Left colon (tissue), 2 donors: Measurements from ENCODE around the gene ZER1. TPM values are rescaled to one million over a fixed set of nuclear protein-coding genes. Genes with fewer than 3 reads are reported as not detected.

Experiments used
- ATAC-seq: fragments of 200-7000 bp; cut with Tn5 transposase; one replicate; pipeline ENCODE4 v1.9.1; 2020; ENCODE audit warnings: mild to moderate bottlenecking, moderate library complexity
- DNase-seq, 2 donors: peaks; one replicate each; pipeline ENCODE4 v3.0.0-alpha.2; 2020
- intact Hi-C, 2 donors: fragments of 100-400 bp; cut with DNase I in 1 of 2; cut with micrococcal nuclease in 1 of 2; formaldehyde crosslinking; loops; one replicate each; pipeline versions ENCODE4 v1.11.2 to v1.14.0; 2022; cut with DNase I, micrococcal nuclease
- total RNA-seq, 2 donors: library from RNA; stranded (reverse); fragmentation: NEBNext Ultra II Directional; extraction: Animal tissue kit (Norgen Biotek cat#: 25700); gene quantifications; one replicate each; pipeline ENCODE4 v1.2.1, GENCODE V29; 2021
- donor health status: DM: no; HTN: no; CAD: no.
- donor health status: DM: yes; HTN: yes; CAD: no.

The ZER1 gene
- total RNA-seq, 2 donors from 2014 or later = 53.0 to 62.0 TPM

DNA sequence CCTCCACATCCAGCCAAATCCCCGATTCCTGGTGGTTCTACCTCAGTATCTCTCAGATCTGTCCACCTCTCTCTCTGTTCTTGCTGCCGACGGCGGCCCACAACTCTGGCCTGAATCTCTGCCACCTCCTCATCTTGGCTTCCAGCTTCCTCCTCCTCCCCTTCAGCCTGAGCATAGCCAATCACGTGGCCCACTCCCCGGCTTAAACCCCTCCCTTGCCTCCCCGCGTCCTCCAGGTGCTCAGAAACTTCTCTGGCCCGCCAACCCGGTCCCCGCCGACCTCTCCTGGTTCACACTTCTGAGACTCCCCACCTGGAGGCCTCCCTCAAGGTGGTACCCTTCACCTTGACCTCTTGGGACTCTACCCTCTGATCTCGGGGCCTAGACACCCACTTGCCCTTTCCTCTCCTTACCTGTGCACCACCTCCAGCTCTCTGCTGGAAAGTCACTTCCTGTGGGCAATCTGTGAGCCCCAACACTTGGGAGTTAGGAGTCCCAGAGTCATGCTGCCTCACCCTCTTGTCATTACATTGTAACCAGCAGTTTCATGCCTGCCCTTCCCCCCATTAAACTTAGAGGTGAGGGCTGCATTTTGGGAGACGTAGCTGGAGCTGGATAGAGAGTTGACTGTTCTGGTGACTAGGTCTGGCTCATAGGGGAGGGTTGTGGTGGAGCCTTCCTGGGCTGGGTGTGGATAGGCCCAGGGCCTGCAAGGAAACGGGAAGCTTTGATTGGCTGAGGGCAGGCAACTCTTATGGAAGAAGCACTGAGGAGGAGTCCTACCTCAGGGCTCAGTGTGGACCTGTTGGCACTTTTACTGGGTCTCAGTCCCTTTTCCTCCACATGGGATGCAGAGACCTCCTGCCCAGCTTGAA, 87.2 kb downstream of the ZER1 start:
- DNase-seq (peak; percentile 92 to 93), ATAC-seq (peak; percentile 75)
- intact Hi-C loops = no loop called here

DNA sequence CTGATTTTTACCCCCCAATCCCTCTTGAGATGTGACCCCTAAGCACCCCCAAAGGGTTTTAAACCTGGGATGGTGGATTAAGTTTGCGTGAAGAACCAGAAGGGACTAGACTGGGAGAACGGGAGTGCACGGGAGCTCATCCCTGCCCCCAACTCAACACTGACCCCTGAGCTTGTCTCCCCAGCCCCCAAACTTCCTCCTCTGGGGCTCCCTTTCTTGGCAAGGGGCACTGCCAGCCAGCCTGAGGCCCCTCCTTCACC, 87.7 kb downstream of the ZER1 start:
- ATAC-seq = peak; percentile 16
- no peak for DNase-seq
- intact Hi-C loops = no loop called here

DNA sequence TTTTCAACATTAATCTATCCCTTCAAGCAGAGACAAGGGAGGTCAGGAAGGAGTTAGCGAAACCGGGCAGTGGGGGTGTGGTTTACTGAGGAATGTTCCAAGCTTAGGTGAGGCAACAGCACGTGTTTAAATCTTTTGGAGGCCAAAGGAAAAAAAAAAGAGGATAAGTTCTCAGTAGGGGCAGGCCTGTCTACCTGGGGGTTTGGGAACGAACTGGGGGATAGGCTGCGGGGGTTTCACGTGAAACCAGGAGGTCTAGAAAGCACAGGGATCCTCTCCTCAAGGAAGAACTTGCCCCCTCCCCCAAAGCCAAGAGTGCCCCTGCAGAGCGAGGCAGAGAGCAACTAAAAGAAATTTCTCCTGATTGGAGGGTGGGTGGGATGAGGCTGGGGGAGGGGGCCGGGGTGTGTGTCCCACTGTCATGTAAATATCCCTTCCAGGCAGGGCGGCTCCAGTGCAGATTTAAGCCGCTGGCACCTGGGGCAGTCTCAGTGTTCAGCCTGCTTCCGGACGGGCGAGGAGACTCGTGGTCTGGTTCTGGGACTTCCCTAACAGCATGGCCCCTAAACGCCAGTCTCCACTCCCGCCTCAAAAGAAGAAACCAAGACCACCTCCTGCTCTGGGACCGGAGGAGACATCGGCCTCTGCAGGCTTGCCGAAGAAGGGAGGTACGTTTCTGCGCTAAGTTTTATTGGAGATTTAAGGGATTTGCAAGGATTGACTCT, 88.2 kb downstream of the ZER1 start:
- intact Hi-C loops = no loop called here
- peak; percentile 51 for ATAC-seq

More for the DNA sequence above, 88.2 kb downstream of the ZER1 start:
- DNase-seq = peak; percentile 69 to 76

Other genes starting within 250 kb of the ZER1 start
- 100 to 1,000 TPM; 248 to 277 TPM for gene SPTAN1, start 219.3 kb downstream of the ZER1 start, total RNA-seq
- 10 to 100 TPM; 34.8 to 51.5 TPM for gene DYNC2I2, start 115.1 kb downstream of the ZER1 start, total RNA-seq
- gene SET, start 82.7 kb downstream of the ZER1 start, total RNA-seq = 100 to 1,000 TPM; 153 to 193 TPM
- gene PKN3, start 69.4 kb downstream of the ZER1 start, total RNA-seq = 1 to 10 TPM; 4.2 to 5.4 TPM
- gene ZDHHC12, start 47.8 kb downstream of the ZER1 start, total RNA-seq = 10 to 100 TPM; 76.2 to 82.5 TPM
- 10 to 100 TPM; 21.9 to 24.4 TPM for gene TBC1D13, start 15.3 kb upstream of the ZER1 start, total RNA-seq
- 10 to 100 TPM; 46.5 to 63.0 TPM for gene ENDOG, start 46.6 kb upstream of the ZER1 start, total RNA-seq
- 10 to 100 TPM; 32.3 to 33.3 TPM for gene SPOUT1, start 57.9 kb upstream of the ZER1 start, total RNA-seq
- gene KYAT1, start 110.0 kb upstream of the ZER1 start, total RNA-seq = 1 to 10 TPM; 2.1 TPM
- 10 to 100 TPM; 21.8 to 38.3 TPM for gene LRRC8A, start 110.2 kb upstream of the ZER1 start, total RNA-seq
- 1 to 10 TPM; 1.5 to 7.1 TPM for gene PHYHD1, start 149.1 kb upstream of the ZER1 start, total RNA-seq
- gene DOLK, start 175.7 kb upstream of the ZER1 start, total RNA-seq = 10 to 100 TPM; 12.1 to 12.8 TPM
- 10 to 100 TPM; 19.6 to 23.6 TPM for gene NUP188, start 175.8 kb upstream of the ZER1 start, total RNA-seq